ENCODE measurements around the gene PEAR1. TPM values are rescaled to one million over a fixed set of nuclear protein-coding genes. Genes with fewer than 3 reads are reported as not detected.

The PEAR1 gene
- total RNA-seq, 4 donors from 2014 or later = 4.3 to 11.2 (median 6.0) TPM

- in situ Hi-C loops (cut with MboI; ENCODE audit: low sequenced_read_pairs in 4 of 4) (loop anchor here in 1 of 4 donors (25.0 kb wide), 1 partner anchor 189 kb away; the partner anchor contains the start of gene NES), intact Hi-C loops (cut with DNase I; ENCODE audit: low total_unique reads) (no loop called here)
- H3K4me3 ChIP-seq = no peak overlapping the region
- H3K27ac ChIP-seq = no peak overlapping the region
- H3K27me3 ChIP-seq = no peaks in the 10 kb centered on the region
- DNase-seq (no peak), ATAC-seq (no peak)
- H3K36me3 ChIP-seq = no peaks in the 10 kb centered on the region
- no peaks in the 10 kb centered on the region for H3K9me3 ChIP-seq
- TF ChIP-seq, protein P1, sequence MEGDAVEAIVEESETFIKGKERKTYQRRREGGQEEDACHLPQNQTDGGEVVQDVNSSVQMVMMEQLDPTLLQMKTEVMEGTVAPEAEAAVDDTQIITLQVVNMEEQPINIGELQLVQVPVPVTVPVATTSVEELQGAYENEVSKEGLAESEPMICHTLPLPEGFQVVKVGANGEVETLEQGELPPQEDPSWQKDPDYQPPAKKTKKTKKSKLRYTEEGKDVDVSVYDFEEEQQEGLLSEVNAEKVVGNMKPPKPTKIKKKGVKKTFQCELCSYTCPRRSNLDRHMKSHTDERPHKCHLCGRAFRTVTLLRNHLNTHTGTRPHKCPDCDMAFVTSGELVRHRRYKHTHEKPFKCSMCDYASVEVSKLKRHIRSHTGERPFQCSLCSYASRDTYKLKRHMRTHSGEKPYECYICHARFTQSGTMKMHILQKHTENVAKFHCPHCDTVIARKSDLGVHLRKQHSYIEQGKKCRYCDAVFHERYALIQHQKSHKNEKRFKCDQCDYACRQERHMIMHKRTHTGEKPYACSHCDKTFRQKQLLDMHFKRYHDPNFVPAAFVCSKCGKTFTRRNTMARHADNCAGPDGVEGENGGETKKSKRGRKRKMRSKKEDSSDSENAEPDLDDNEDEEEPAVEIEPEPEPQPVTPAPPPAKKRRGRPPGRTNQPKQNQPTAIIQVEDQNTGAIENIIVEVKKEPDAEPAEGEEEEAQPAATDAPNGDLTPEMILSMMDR (IDR thresholded peaks at IDR 0.05 in 4 of 5, conservative IDR thresholded peaks at IDR 0.05 in 1 of 5) = no peak
- TF ChIP-seq POLR2A (IDR thresholded peaks at IDR 0.05) = no peak
- H3K4me1 ChIP-seq = no peaks in the 10 kb centered on the region
Measured at GRCh38 chr1:156876281-156876680, 17.2 kb upstream of the PEAR1 start.

DNA sequence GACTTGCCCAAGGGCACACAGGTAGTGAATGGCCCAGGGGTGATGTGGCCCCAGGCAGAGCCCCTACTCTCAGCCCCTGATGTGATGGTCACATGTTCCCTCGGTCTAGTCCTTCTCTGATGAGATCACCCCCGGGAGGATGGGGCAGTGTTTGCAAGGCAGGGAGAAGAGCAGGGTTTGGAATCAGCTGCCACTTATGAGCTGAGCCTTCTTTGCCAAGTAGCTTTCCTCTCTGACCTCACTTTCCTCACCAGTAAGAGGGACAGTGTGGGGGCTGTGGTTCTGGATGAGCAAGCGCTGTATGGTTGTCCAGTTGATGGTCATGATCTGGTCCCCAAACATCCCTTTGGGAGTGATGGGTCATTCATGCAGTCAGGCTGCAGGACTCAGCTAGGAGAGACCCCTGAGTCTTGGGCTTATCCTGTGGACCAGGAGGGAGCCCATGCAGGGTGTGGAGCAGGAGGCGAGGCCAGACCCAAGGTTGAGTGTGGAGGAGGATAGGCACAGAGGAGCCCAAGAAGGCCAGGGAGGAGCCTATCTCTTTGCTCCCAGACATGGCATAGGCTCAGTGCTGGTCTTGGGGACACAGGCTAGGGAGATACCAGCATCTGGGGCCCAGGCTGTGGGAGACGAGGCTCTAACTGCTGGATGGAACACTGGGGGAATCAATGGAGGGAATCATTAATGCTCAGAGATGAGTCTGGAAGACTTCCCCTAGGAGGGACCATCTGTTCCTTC lies 15.9 kb upstream of the PEAR1 start:
- no peak overlapping the region for H3K27ac ChIP-seq
- no peak for DNase-seq
- in situ Hi-C loops (cut with MboI; ENCODE audit: low sequenced_read_pairs in 4 of 4) = loop anchor here in 1 of 4 donors (25.0 kb wide), 1 partner anchor 190 kb away; the partner anchor contains the start of gene NES
- TF ChIP-seq POLR2A (IDR thresholded peaks at IDR 0.05) = no peak
- TF ChIP-seq, protein P1 (IDR thresholded peaks at IDR 0.05 in 4 of 5, conservative IDR thresholded peaks at IDR 0.05 in 1 of 5) = no peak
- intact Hi-C loops (cut with DNase I; ENCODE audit: low total_unique reads) = no loop called here
- no peaks in the 10 kb centered on the region for H3K4me1 ChIP-seq
- no peaks in the 10 kb centered on the region for H3K36me3 ChIP-seq
- H3K27me3 ChIP-seq = peaks cover 0 to 4% (median 0%) of the 10 kb centered on the region in 3 donors
- H3K9me3 ChIP-seq = no peaks in the 10 kb centered on the region
- no peak overlapping the region for H3K4me3 ChIP-seq
- ATAC-seq = no peak

GRCh38 chr1:156879876-156880275 lies 13.6 kb upstream of the PEAR1 start:
- no peak for DNase-seq
- no peak overlapping the region for H3K4me3 ChIP-seq
- no peak for TF ChIP-seq POLR2A (IDR thresholded peaks at IDR 0.05)
- TF ChIP-seq, protein P1 (IDR thresholded peaks at IDR 0.05 in 4 of 5, conservative IDR thresholded peaks at IDR 0.05 in 1 of 5) = no peak
- H3K27me3 ChIP-seq = peaks cover 0 to 6% (median 0%) of the 10 kb centered on the region in 3 donors
- intact Hi-C loops (cut with DNase I; ENCODE audit: low total_unique reads) (no loop called here), in situ Hi-C loops (cut with MboI; ENCODE audit: low sequenced_read_pairs in 4 of 4) (loop anchor here in 2 of 4 donors (10.0 to 25.0 kb wide), 2 partner anchors 165 to 193 kb away; partner anchors contain the start of gene NES (in 1 of the 2))
- H3K36me3 ChIP-seq = no peaks in the 10 kb centered on the region
- H3K9me3 ChIP-seq = no peaks in the 10 kb centered on the region
- ATAC-seq = no peak
- no peaks in the 10 kb centered on the region for H3K4me1 ChIP-seq
- no peak overlapping the region for H3K27ac ChIP-seq

DNA sequence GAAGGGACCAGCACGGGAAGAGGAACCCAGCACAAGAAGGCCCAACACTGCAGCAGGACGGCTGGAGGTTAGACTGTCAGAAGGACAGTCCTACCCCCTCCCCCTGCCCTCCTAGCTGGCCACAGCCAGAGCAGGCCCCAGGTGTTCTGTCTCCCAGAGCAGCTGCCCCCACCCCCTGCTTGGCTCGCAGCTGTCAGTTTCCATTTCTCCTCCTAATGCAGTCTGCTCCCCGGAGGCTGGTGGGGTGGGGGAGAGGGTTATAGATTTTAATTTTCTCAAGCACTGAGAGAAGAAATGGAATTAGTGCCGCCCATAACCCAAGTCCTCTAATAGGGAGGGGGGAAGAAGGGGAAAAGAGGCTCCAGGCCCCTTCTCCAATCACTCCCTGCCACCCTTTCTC lies 13.0 kb upstream of the PEAR1 start:
- no peaks in the 10 kb centered on the region for H3K9me3 ChIP-seq
- in situ Hi-C loops (cut with MboI; ENCODE audit: low sequenced_read_pairs in 4 of 4) (loop anchor here in 2 of 4 donors (10.0 to 25.0 kb wide), 2 partner anchors 166 to 193 kb away; partner anchors contain the start of gene NES (in 1 of the 2)), intact Hi-C loops (cut with DNase I; ENCODE audit: low total_unique reads) (no loop called here)
- no peaks in the 10 kb centered on the region for H3K4me1 ChIP-seq
- no peaks in the 10 kb centered on the region for H3K36me3 ChIP-seq
- DNase-seq (no peak), ATAC-seq (no peak)
- H3K27ac ChIP-seq = no peak overlapping the region
- no peak overlapping the region for H3K4me3 ChIP-seq
- TF ChIP-seq, protein P1 (IDR thresholded peaks at IDR 0.05 in 4 of 5, conservative IDR thresholded peaks at IDR 0.05 in 1 of 5) = no peak
- no peak for TF ChIP-seq POLR2A (IDR thresholded peaks at IDR 0.05)
- peaks cover 0 to 6% (median 0%) of the 10 kb centered on the region in 3 donors for H3K27me3 ChIP-seq
